Measurements from ENCODE around the gene GPR108.
"Not testable (repeated sequence)": the region's sequence is repeated elsewhere in the genome, so short reads cannot be mapped to it uniquely, and the experiment has no call there.

GPR108 gene

GRCh38 chr19:6718741-6719539 is 18.4 kb downstream of the GPR108 start:
- no peak for DNase-seq

GRCh38 chr19:6718111-6718740 is 19.2 kb downstream of the GPR108 start:
- no peak for DNase-seq

- DNase-seq, result no peak
Measured at GRCh38 chr19:6717441-6717971, 19.9 kb downstream of the GPR108 start.

GRCh38 chr19:6717036-6717435 is 20.3 kb downstream of the GPR108 start:
- no peak for DNase-seq

GRCh38 chr19:6716610-6716970 is 20.8 kb downstream of the GPR108 start:
- no peak for DNase-seq

GRCh38 chr19:6714749-6715555 is 22.4 kb downstream of the GPR108 start:
- no peak for DNase-seq

- no peak for DNase-seq
Measured at GRCh38 chr19:6713773-6714692, 23.3 kb downstream of the GPR108 start.

GRCh38 chr19:6712692-6713670 is 24.4 kb downstream of the GPR108 start:
- DNase-seq, result no peak

GRCh38 chr19:6712231-6712630 is 25.1 kb downstream of the GPR108 start:
- DNase-seq, result no peak

- DNase-seq, result no peak
Measured at GRCh38 chr19:6711605-6712004, 25.8 kb downstream of the GPR108 start.

GRCh38 chr19:6711078-6711361 is 26.4 kb downstream of the GPR108 start:
- no peak for DNase-seq

- DNase-seq, result no peak
Measured at GRCh38 chr19:6710273-6711077, 26.9 kb downstream of the GPR108 start.

GRCh38 chr19:6709549-6709948 is 27.8 kb downstream of the GPR108 start:
- DNase-seq, result no peak

- not testable (repeated sequence) for DNase-seq
Measured at GRCh38 chr19:6708913-6709312, 28.5 kb downstream of the GPR108 start.

GRCh38 chr19:6708346-6708745 is 29.0 kb downstream of the GPR108 start:
- no peak for DNase-seq

GRCh38 chr19:6707658-6708018 is 29.7 kb downstream of the GPR108 start:
- DNase-seq, result no peak

GRCh38 chr19:6707011-6707657 is 30.2 kb downstream of the GPR108 start:
- DNase-seq, result no peak

- no peak for DNase-seq
Measured at GRCh38 chr19:6706633-6706958, 30.8 kb downstream of the GPR108 start.

- DNase-seq, result no peak
Measured at GRCh38 chr19:6705931-6706632, 31.3 kb downstream of the GPR108 start.
